Gastrocnemius medialis (tissue), 4 donors: Measurements from ENCODE around the gene PPFIBP2. TPM values are rescaled to one million over a fixed set of nuclear protein-coding genes. Genes with fewer than 3 reads are reported as not detected.

ENCODE experiments used
- ATAC-seq, 2 donors: fragments of 150-250 bp; one replicate each; pipeline ENCODE4 v1.9.1; 2016
- DNase-seq, 2 donors: peaks; one replicate each; pipeline ENCODE4 v3.0.0-alpha.2; 2019
- H3K27ac ChIP-seq, 4 donors: fragments of 200-600 bp; sonication (generic); 1 replicate in 1 of 4; 2 replicates in 3 of 4; pipeline ENCODE4 v1.5.1; 2016 to 2018; ENCODE audit warnings: mild to moderate bottlenecking in 2 of 4, moderate library complexity in 1 of 4
- H3K27me3 ChIP-seq, 3 donors: fragments of 200-600 bp; sonication (generic) in 2 of 3; 1 replicate in 1 of 3; 2 replicates in 2 of 3; pipeline versions ENCODE4 v1.5.1 to v1.6.0; 2016 to 2019; ENCODE audit warnings: mild to moderate bottlenecking in 1 of 3, moderate library complexity in 1 of 3
- H3K36me3 ChIP-seq, 2 donors: fragments of 200-600 bp; sonication (generic) in 1 of 2; one replicate each; pipeline ENCODE4 v1.5.1; 2017 to 2018
- H3K4me1 ChIP-seq, 2 donors: fragments of 200-600 bp; sonication (generic) in 1 of 2; one replicate each; pipeline ENCODE4 v1.5.1; 2016 to 2017; ENCODE audit warnings: mild to moderate bottlenecking in 2 of 2
- H3K4me3 ChIP-seq, 4 donors: fragments of 200-600 bp; sonication (generic) in 3 of 4; 1 replicate in 1 of 4; 2 replicates in 3 of 4; pipeline ENCODE4 v1.5.1; 2016 to 2019; ENCODE audit warnings: mild to moderate bottlenecking in 2 of 4
- H3K9me3 ChIP-seq, 3 donors: fragments of 200-600 bp; sonication (generic) in 2 of 3; 1 replicate in 1 of 3; 2 replicates in 2 of 3; pipeline ENCODE4 v1.5.1; 2016 to 2019
- POLR2A ChIP-seq, 2 donors: fragments of 450-650 bp; IDR thresholded peaks; one replicate each; pipeline ENCODE4 v1.6.1; 2017; ENCODE audit warnings: antibody characterized with exemption in 2 of 2, mild to moderate bottlenecking in 2 of 2, moderate library complexity in 2 of 2
- in situ Hi-C, 4 donors: fragments of 200-750 bp; cut with MboI; loops; one replicate each; pipeline versions ENCODE4 v1.15.0 to v1.8.0; 2017; ENCODE audit warnings: low sequenced_read_pairs in 4 of 4
- intact Hi-C: fragments of 100-400 bp; cut with DNase I; formaldehyde crosslinking; loops from one replicate; pipeline ENCODE4 v1.15.1; 2023; ENCODE audit warnings: low total_unique reads
- total RNA-seq, 4 donors: library from RNA; depleted of rRNA; stranded (reverse); fragments of >200 nt; gene quantifications; one replicate each; pipeline versions ENCODE4 v1.1.0 to v1.2.3, GENCODE V29; 2016
- TF ChIP-seq, protein P1 (sequence below), 5 experiments: fragments of 450-650 bp in 3 of 5; fragments of 200-600 bp in 2 of 5; sonication (generic) in 2 of 5; IDR thresholded peaks in 4 of 5; conservative IDR thresholded peaks in 1 of 5; 1 replicate in 4 of 5; 2 replicates in 1 of 5; pipeline ENCODE4 v1.5.1; 2016 to 2019; ENCODE audit warnings: antibody characterized with exemption in 5 of 5, mild to moderate bottlenecking in 3 of 5, moderate library complexity in 3 of 5

Gene PPFIBP2
- total RNA-seq, 4 donors from 2014 or later = 10.5 to 33.5 (median 25.4) TPM

- intact Hi-C loops (no loop called here), in situ Hi-C loops (no loop called here)
- H3K9me3 ChIP-seq = no peaks in the 10 kb centered on the region
- H3K4me1 ChIP-seq = peaks cover 0 to 10% of the 10 kb centered on the region in 2 donors
- TF ChIP-seq, protein P1, sequence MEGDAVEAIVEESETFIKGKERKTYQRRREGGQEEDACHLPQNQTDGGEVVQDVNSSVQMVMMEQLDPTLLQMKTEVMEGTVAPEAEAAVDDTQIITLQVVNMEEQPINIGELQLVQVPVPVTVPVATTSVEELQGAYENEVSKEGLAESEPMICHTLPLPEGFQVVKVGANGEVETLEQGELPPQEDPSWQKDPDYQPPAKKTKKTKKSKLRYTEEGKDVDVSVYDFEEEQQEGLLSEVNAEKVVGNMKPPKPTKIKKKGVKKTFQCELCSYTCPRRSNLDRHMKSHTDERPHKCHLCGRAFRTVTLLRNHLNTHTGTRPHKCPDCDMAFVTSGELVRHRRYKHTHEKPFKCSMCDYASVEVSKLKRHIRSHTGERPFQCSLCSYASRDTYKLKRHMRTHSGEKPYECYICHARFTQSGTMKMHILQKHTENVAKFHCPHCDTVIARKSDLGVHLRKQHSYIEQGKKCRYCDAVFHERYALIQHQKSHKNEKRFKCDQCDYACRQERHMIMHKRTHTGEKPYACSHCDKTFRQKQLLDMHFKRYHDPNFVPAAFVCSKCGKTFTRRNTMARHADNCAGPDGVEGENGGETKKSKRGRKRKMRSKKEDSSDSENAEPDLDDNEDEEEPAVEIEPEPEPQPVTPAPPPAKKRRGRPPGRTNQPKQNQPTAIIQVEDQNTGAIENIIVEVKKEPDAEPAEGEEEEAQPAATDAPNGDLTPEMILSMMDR (IDR thresholded peaks at IDR 0.05 in 4 of 5, conservative IDR thresholded peaks at IDR 0.05 in 1 of 5) = no peak
- TF ChIP-seq POLR2A (IDR thresholded peaks at IDR 0.05) = no peak
- DNase-seq (no peak), ATAC-seq (no peak)
- no peaks in the 10 kb centered on the region for H3K27me3 ChIP-seq
- H3K27ac ChIP-seq = no peak overlapping the region
- peaks cover 0 to 34% of the 10 kb centered on the region in 2 donors for H3K36me3 ChIP-seq
- no peak overlapping the region for H3K4me3 ChIP-seq
Observed at GRCh38 chr11:7643314-7643713, 129.5 kb downstream of the PPFIBP2 start.

DNA sequence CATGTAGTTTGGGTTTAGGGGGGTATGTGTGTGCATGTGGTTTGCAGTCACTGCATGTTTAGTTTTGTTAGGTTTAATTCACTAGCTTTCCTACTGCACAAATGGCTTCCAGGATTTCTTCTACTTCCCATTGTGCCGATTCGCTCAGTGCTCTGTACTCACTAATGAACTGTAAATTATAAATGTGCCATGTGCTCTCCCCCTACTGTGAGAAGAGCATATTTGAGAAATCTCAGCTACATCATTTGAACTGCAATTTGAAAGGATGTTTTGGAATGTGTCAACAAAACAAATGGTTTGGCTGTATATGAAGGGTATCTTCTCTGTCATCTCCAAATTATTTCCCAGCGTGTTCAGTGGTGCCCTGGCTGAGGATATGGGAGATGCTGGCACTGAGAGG, 131.4 kb downstream of the PPFIBP2 start:
- in situ Hi-C loops (no loop called here), intact Hi-C loops (no loop called here)
- DNase-seq = no peak
- no peak for ATAC-seq
- no peaks in the 10 kb centered on the region for H3K9me3 ChIP-seq
- H3K27ac ChIP-seq = no peak overlapping the region
- H3K36me3 ChIP-seq = peaks cover 2 to 44% of the 10 kb centered on the region in 2 donors
- no peaks in the 10 kb centered on the region for H3K27me3 ChIP-seq
- H3K4me1 ChIP-seq = peaks cover 0 to 3% of the 10 kb centered on the region in 2 donors
- H3K4me3 ChIP-seq = no peak overlapping the region
- TF ChIP-seq POLR2A (IDR thresholded peaks at IDR 0.05) = no peak
- TF ChIP-seq, protein P1 (IDR thresholded peaks at IDR 0.05 in 4 of 5, conservative IDR thresholded peaks at IDR 0.05 in 1 of 5) = no peak

- intact Hi-C loops (no loop called here), in situ Hi-C loops (no loop called here)
- H3K27ac ChIP-seq = no peak overlapping the region
- H3K36me3 ChIP-seq = peaks cover 2 to 44% of the 10 kb centered on the region in 2 donors
- no peak for TF ChIP-seq POLR2A (IDR thresholded peaks at IDR 0.05)
- TF ChIP-seq, protein P1 (IDR thresholded peaks at IDR 0.05 in 4 of 5, conservative IDR thresholded peaks at IDR 0.05 in 1 of 5) = no peak
- no peaks in the 10 kb centered on the region for H3K4me1 ChIP-seq
- no peak overlapping the region for H3K4me3 ChIP-seq
- ATAC-seq (no peak), DNase-seq (no peak)
- H3K27me3 ChIP-seq = no peaks in the 10 kb centered on the region
- H3K9me3 ChIP-seq = no peaks in the 10 kb centered on the region
Observed at GRCh38 chr11:7646866-7647265, 133.1 kb downstream of the PPFIBP2 start.

DNA sequence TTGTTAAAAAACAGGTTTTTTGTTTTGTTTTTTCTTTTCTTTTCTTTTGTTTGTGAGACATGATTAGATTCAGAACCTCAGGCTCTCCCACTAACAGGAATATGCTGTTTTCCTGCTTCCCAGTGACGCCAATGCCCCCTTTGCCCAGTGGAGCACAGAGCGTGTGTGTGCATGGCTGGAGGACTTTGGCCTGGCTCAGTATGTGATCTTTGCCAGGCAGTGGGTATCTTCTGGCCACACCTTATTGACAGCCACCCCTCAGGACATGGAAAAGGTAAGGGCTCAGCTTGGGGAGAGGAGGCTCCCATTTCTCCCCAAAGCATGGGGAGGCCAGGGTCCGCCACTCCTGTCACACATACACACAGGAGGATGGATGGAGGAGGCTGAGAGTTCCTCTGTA, 134.5 kb downstream of the PPFIBP2 start:
- Histone ChIP-seq H3K4me1 (no peaks in the 10 kb centered on the region), H3K9me3 (no peaks in the 10 kb centered on the region), H3K27ac (no peak overlapping the region), H3K4me3 (no peak overlapping the region), H3K36me3 (peaks cover 2 to 52% of the 10 kb centered on the region in 2 donors), H3K27me3 (no peaks in the 10 kb centered on the region)
- TF ChIP-seq, protein P1 (IDR thresholded peaks at IDR 0.05 in 4 of 5, conservative IDR thresholded peaks at IDR 0.05 in 1 of 5) = no peak
- no peak for TF ChIP-seq POLR2A (IDR thresholded peaks at IDR 0.05)
- no peak for ATAC-seq
- in situ Hi-C loops (no loop called here), intact Hi-C loops (no loop called here)
- DNase-seq = no peak

DNA sequence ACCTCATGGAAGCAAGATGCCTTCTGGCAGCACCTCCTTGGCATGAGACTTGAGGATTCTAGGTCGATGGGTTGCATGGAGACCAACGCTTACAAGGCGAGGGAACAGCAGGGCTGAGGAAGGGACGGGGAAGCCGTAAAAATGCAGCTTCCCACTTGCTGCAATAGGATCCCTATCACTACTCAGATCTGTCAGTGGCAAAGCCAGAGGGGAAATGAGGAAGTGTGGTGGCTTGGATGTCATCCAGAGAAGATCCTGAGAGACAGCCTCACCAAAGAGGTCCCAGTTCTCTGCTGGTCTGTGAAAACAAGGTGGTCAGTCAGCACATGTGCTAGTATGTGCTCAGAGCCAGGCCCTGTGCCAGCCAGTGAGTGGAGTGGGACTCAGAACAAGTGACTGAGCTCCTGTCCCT, 137.3 kb downstream of the PPFIBP2 start:
- Histone ChIP-seq H3K27me3 (no peaks in the 10 kb centered on the region), H3K36me3 (peaks cover 2 to 79% of the 10 kb centered on the region in 2 donors), H3K4me1 (no peaks in the 10 kb centered on the region), H3K27ac (no peak overlapping the region), H3K4me3 (no peak overlapping the region), H3K9me3 (no peaks in the 10 kb centered on the region)
- intact Hi-C loops (no loop called here), in situ Hi-C loops (loop anchor here (5.0 to 10.0 kb wide), 2 partner anchors 76 to 79 kb away; no protein-coding TSS in a partner anchor)
- DNase-seq (no peak), ATAC-seq (no peak)
- TF ChIP-seq, protein P1 (IDR thresholded peaks at IDR 0.05 in 4 of 5, conservative IDR thresholded peaks at IDR 0.05 in 1 of 5) = no peak
- no peak for TF ChIP-seq POLR2A (IDR thresholded peaks at IDR 0.05)
